GM21447 (cell line): ENCODE data around the gene NIF3L1.

Experiments used
- ATAC-seq: cut with Tn5 transposase; IDR thresholded peaks from one replicate; pipeline ENCODE4 v1.9.1; 2021; ENCODE audit not compliant: unreplicated experiment

Gene NIF3L1

GRCh38 chr2:200888704-200889625 is at the start of gene NIF3L1, which contains the start of gene PPIL3:
Gene NIF3L1 (plus strand): TSS chr2:200889371. CDS start chr2:200891944, 2,573 bp downstream.
Gene PPIL3 (minus strand): TSS chr2:200889077. CDS start chr2:200887615, 1,462 bp downstream.
- peak; percentile 82 for ATAC-seq

- no peak for ATAC-seq
Observed at GRCh38 chr2:200839513-200839912, 49.7 kb upstream of the NIF3L1 start.

- no peak for ATAC-seq
Observed at GRCh38 chr2:200843993-200844948, 44.9 kb upstream of the NIF3L1 start.

- ATAC-seq, result no peak
Observed at GRCh38 chr2:200845194-200845593, 44.0 kb upstream of the NIF3L1 start.

- no peak for ATAC-seq
Observed at GRCh38 chr2:200845669-200846325, 43.4 kb upstream of the NIF3L1 start.

GRCh38 chr2:200847269-200847668 is 41.9 kb upstream of the NIF3L1 start:
- ATAC-seq, result no peak

- no peak for ATAC-seq
Observed at GRCh38 chr2:200847939-200848338, 41.2 kb upstream of the NIF3L1 start.

- no peak for ATAC-seq
Observed at GRCh38 chr2:200850512-200851256, 38.5 kb upstream of the NIF3L1 start.

- ATAC-seq, result no peak
Observed at GRCh38 chr2:200851398-200852248, 37.5 kb upstream of the NIF3L1 start.

GRCh38 chr2:200852605-200853004 is 36.6 kb upstream of the NIF3L1 start:
- no peak for ATAC-seq

- ATAC-seq, result no peak
Observed at GRCh38 chr2:200856806-200857205, 32.4 kb upstream of the NIF3L1 start.

- no peak for ATAC-seq
Observed at GRCh38 chr2:200860092-200860795, 28.9 kb upstream of the NIF3L1 start.

- ATAC-seq, result no peak
Observed at GRCh38 chr2:200861617-200862155, 27.5 kb upstream of the NIF3L1 start.

GRCh38 chr2:200862532-200863000 is 26.6 kb upstream of the NIF3L1 start:
- peak; percentile 24 for ATAC-seq

- no peak for ATAC-seq
Observed at GRCh38 chr2:200863782-200864175, 25.4 kb upstream of the NIF3L1 start.

- ATAC-seq, result peak; percentile 74
Observed at GRCh38 chr2:200864176-200865034, 24.8 kb upstream of the NIF3L1 start, which contains the start of gene CLK1. Gene CLK1 (minus strand): TSS chr2:200864658. CDS start chr2:200861862, 2,796 bp downstream.

GRCh38 chr2:200869014-200869413 is 20.2 kb upstream of the NIF3L1 start:
- ATAC-seq, result no peak
